HG03097 (cell line): ENCODE results near the gene NOL9.

Source experiments
- ATAC-seq: cut with Tn5 transposase; IDR thresholded peaks from one replicate; pipeline ENCODE4 v1.9.1; 2021; ENCODE audit not compliant: unreplicated experiment, low FRiP score

NOL9 gene

GRCh38 chr1:6491966-6492365 lies 62.3 kb downstream of the NOL9 start:
- ATAC-seq = no peak

GRCh38 chr1:6491480-6491962 lies 62.8 kb downstream of the NOL9 start, which contains the start of gene PLEKHG5:
Gene PLEKHG5 (minus strand): TSS chr1:6491667. CDS start chr1:6477571, 14,096 bp downstream.
- no peak for ATAC-seq

- ATAC-seq = no peak
Measured at GRCh38 chr1:6491081-6491449, 63.2 kb downstream of the NOL9 start.

DNA sequence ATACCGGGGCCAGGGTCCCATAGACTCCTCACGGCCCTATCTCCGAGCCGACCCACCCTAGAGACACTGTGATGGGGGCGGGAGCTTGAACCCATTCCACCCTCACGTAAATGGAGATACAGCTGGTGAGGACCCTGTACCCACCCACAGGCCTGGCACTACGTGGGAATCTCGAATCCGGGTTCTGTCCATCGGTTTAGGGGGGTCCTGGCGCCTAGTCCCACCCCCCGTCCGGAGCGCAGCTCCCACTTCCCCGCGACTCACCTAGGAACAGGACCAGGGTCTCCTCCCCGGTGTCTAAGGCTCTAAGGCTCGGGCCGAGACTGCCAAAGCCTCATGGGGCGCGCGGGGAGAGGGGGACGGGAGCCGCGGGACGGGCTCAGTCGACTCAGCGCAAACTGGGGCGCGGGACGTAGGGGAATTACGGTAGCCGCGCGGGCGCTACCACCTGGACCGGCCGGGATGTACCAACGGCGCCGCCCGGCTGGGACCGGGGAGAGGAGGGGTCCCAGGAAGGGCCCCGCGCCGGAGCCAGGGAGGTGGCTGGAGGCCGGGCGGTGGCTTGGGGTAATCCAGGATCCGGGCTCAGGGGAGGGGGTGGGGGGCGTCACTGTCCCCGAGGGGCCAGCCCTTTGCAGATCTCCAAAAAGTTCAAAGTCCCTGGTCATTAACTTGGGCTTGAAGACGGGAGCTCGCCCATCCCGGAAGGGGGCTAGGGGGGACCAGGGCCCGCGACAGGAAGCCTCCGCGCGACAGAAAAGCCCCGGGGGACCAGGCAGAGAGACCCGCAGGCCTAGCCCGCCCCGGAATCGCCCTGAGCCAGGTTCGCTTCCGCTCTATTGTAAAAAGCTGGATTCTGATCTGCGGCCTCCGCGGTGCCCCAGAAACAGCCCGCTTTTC lies 63.9 kb downstream of the NOL9 start:
- ATAC-seq = no peak

- ATAC-seq = no peak
Measured at GRCh38 chr1:6489799-6490180, 64.5 kb downstream of the NOL9 start.

DNA sequence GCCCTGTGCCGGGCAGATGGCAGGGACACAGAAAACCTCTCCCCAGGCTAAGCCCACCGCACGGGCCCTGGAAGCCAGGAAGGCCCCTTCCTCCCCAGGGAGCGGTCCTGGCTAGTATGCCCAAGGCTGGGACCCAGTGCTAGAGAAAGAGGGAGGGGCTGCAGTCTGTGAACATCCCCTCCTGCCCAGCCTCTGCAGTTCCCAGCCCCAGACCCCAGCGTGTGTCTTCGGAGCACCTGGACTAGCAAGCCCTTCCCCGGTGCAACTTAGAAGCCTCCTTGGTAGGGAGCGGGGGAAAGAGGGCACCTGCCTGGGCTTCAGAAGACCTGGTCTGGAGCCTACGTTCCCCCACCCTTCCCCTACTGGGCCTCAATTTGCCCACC lies 64.9 kb downstream of the NOL9 start:
- no peak for ATAC-seq

DNA sequence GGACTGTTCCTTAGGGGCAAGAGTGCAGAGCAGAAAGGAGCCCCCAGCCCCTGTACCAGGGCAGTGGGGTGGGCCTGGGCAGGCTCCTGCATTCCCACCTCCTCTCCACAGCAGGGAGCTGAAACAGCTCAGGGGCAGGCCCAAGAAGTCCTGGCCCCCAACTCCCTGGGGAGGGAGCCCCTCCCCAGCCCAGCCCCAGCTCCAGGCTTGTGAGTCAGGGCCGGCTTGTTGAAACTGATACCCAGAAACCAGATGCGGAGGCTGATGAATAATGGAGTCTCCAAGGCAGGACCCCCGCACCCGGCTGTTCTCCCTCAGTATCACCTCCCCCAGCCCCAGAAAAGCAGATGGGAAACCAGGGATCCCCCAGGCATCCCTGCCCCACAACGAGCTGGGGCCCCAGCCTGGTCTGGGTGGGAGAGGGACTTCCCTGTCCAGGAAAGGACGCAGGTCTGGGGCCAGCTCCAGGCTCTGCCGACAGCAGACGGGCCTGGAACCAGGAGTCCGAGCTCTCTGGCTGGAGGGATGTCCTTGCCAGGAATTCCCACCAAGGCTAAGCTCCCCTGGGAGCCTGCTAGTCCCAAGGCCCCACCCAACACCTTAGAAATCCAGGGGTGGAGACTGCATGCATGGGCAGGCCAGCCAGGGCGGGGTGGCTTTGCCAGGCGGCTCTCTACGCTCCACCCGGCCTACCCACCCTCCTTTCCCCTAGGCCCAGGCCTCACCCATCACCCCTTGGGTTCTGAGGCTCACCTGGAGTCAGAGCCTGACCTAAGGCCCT lies 65.5 kb downstream of the NOL9 start:
- no peak for ATAC-seq

DNA sequence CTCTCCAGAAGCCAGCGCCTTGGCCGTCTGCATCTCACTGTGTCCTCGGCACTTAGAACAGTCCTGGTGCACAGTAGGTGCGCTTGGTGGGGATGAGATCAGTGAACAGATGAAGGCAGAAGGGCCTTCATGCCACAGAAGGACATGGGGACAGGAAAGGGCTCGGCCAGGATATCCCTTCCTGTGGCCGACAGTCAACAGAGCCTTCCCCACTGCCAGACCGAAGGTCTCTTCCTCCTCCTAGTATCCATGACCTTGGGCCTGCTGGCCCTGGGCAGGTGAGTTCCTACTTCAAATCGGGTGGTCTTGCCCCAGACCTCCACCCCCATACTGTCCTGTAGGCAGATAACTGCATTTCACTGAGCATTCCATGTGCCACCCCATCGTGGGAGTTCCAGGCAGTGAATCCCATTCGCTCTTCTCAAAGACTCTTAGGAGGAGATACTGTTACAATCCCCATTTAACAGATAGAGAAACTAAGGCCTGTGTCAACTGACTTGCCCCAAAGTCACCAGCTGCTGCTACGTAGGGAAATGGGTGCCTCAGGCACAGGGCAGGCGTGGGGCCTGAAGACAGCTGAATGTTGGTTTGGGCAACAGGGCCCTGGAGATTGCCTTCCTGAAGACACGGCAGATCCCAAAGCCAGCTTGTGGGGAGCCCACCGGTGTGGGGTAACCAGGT lies 66.4 kb downstream of the NOL9 start:
- ATAC-seq = no peak

- ATAC-seq = peak; percentile 55
Measured at GRCh38 chr1:6486433-6487011, 67.8 kb downstream of the NOL9 start.

DNA sequence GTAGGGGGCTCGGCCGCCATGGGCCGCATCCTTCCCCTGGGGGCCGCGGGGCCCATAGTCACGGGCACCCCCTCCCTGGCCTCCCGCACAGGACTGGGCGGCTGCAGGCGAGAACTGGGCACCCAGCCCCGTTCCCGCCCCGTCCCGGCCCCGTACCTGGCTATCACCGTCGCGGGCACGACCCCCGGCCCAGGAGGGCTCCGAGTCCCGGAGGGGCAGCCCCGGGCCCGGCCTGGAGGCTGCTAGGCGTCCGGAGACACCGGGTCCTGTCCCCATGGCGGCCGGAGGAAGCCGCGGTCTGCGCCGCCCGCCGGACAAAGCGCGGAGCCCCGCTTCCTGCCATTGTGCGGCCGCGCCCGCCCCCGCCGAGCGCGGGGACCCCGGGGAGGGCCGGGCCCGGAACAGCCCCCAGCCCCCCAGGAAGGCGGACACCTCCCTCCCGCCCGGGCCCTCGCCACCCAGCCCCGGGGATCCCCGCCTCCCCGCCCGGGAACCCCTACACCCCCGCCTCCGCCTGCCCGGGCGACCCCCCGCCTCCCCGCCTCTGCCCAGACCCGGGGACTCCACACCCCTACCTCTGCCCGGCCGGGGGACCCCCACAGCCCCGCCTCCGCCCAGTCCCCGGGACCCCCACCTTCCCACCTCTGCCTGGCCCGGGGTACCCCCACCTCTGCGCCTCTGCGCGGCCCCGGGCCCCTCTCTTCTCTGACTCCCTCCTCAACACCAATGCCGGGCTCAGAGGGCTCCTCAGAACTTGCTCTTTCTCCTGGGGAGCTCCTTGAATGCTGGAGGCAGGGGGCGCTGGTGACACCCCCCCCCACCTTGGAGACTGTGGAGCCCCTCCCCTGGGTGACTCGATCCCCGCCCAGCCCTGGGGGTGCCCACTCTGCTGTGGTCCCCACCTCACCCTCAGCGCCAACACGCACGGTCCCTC lies 68.9 kb downstream of the NOL9 start:
- ATAC-seq = no peak

DNA sequence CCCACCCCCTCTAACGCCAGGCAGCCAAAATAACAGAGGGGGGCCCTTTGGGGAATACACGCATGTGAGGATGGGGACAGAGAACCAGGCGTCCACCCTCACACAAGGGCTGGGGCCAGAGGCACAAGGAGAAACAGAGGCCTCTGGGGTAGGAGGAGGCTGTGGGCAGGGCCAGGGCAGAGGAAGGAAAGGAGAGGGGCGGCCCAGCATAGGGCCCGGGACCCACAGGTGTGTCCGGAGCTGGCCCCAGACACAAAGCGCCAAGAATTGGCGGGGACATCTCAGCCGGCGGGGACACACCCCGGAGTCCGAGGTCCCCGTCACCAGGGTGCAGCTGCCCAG lies 69.5 kb downstream of the NOL9 start:
- no peak for ATAC-seq

DNA sequence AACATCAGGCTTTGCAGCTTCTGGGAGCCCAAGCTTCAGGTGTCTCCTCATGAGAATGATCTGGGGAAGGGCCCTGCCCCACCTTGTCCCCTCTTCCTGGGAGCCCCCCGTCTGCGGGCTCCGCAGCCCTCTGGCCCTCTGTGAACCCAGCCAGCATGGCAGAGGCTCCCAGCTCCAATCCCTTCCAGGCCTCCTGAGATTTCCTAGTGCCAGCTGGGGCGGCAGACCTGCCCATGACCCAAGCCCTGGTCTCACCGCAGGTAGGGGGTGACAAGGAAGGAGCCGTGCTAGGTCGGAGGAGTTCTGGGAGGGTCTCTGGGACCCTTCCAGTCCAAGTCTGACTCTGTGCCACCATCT lies 70.6 kb downstream of the NOL9 start:
- no peak for ATAC-seq

DNA sequence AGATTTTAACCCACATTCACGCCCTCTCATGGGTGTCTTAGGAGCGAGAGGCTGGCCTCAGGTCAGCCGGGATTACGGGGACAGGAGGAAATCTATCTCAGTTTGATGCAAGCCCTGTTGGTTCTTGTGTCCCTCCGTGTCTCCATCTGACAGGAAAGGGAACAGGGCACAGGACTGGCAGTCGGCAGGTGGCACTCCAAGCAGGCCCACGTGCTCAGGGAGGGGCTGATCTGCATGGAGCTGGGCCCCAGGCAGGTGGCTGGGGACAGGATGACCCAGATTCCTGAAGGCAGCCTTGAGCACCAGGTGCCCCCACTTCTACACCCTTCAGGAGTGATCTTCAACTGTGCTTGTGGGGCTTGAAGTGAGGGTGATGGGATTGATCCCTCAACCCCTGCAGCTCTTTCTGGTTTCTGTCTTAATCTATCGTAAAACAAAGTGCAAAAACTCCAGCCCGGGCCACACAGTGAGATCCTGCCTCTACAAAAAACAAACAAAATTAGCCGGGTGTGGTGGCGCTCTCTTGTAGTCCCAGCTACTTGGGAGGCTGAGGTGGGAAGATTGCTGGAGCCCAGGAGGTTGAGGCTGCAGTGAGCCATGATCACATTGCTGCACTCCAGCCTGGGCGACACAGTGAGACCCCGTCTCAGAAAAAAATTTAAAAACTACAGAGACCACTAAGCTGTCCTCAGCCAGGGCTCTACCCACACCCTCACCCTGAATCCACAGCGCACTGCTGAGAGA lies 71.1 kb downstream of the NOL9 start:
- no peak for ATAC-seq

DNA sequence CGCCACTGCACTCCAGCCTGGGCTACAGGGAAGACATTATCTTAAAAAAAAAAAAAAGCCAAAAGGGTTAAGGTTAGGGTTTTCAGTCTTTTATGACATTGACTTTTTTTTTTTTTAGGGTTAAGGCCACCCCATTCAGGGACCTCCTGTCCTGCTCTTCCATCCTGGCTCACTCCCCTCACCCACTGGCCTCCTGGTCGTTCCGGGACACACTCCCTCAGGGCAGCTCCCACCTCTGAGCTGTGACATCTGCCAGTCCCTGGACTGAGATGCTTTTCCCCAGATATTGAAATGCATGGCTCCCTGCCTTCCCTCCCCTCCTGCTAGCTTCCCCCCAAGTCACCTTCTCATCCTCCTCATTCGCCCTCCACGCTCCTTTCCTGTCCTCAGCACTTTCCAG lies 72.5 kb downstream of the NOL9 start:
- ATAC-seq = no peak

GRCh38 chr1:6477039-6477820 lies 77.1 kb downstream of the NOL9 start:
- ATAC-seq = no peak

- ATAC-seq = no peak
Measured at GRCh38 chr1:6476483-6476882, 77.8 kb downstream of the NOL9 start.

GRCh38 chr1:6475381-6476133 lies 78.8 kb downstream of the NOL9 start:
- ATAC-seq = no peak

DNA sequence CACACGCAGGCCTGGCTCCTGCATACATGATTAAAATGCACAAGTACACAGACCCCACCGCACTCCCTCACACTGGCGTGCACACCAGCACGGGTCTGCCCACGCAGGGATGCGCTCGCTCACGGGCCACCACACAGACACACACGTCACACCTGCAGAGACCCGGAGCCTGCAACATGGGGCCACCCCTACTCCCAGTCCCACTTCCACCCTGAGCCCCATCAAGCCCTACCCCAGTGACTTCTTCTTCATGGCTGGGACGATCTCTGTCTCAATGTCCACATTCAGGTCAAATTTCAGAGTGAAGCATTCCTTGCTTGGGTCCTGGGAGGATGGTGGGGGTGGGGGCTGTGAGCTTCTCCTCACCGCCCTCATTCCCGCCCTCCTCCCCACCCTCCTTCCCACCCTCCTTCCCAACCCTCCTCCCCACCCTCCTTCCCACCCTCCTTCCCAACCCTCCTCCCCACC lies 79.5 kb downstream of the NOL9 start:
- no peak for ATAC-seq
